HepG2 (cell line): ENCODE results near the gene SOX13. TPM values are rescaled to one million over a fixed set of nuclear protein-coding genes. Genes with fewer than 3 reads are reported as not detected.

Experiments used
- CCDC6 ChIP-seq: sonication (generic); formaldehyde crosslinking; IDR thresholded peaks from 2 replicates; pipeline ENCODE4 v1.8.1; 2022; ENCODE audit warnings: mild to moderate bottlenecking, missing genetic modification reagents, moderate library complexity
- FOXO1 ChIP-seq: sonication (generic); formaldehyde crosslinking; IDR thresholded peaks from 2 replicates; pipeline ENCODE4 v1.4.0; 2020; ENCODE audit warnings: missing genetic modification reagents
- GFI1 ChIP-seq: sonication (generic); formaldehyde crosslinking; IDR thresholded peaks from 2 replicates; pipeline ENCODE4 v1.5.0; 2020; ENCODE audit warnings: missing genetic modification reagents, mild to moderate bottlenecking, borderline replicate concordance
- MEIS2 ChIP-seq: sonication (generic); formaldehyde crosslinking; IDR thresholded peaks from 2 replicates; pipeline ENCODE4 v1.9.0; 2021; ENCODE audit warnings: mild to moderate bottlenecking, missing genetic modification reagents
- RAD21 ChIP-seq: fragments of 450-650 bp; formaldehyde crosslinking; IDR thresholded peaks from 2 replicates; pipeline ENCODE4 v1.5.0; 2020; ENCODE audit warnings: mild to moderate bottlenecking
- RARG ChIP-seq: sonication (generic); formaldehyde crosslinking; IDR thresholded peaks from 2 replicates; pipeline ENCODE4 v1.4.0; 2020; ENCODE audit warnings: low read depth, mild to moderate bottlenecking, missing genetic modification reagents
- SOX6 ChIP-seq, 2 experiments: fragments of 450-650 bp in 1 of 2; sonication (generic) in 1 of 2; formaldehyde crosslinking in 1 of 2; IDR thresholded peaks; 2 replicates each; pipeline versions ENCODE4 v1.4.0 to v1.6.1; 2017 to 2020; ENCODE audit warnings: antibody characterized with exemption in 1 of 2, mild to moderate bottlenecking in 1 of 2, missing genetic modification reagents in 1 of 2
- SP2 ChIP-seq: sonication (generic); formaldehyde crosslinking; IDR thresholded peaks from 2 replicates; pipeline ENCODE4 v1.5.1; 2020; ENCODE audit warnings: mild to moderate bottlenecking, missing genetic modification reagents
- XBP1 ChIP-seq: sonication (generic); formaldehyde crosslinking; IDR thresholded peaks from 2 replicates; pipeline ENCODE4 v1.5.0; 2020; ENCODE audit warnings: missing genetic modification reagents
- ZBTB20 ChIP-seq: sonication (generic); formaldehyde crosslinking; IDR thresholded peaks from 2 replicates; pipeline ENCODE4 v1.8.1; 2023; ENCODE audit warnings: missing genetic modification reagents, low read depth, mild to moderate bottlenecking, borderline replicate concordance
- ZFP36 ChIP-seq: fragments of 150-350 bp; IDR thresholded peaks from 2 replicates; pipeline ENCODE4 v1.6.1; 2018; ENCODE audit warnings: borderline replicate concordance, low read length, low read depth; ENCODE audit not compliant: partially characterized antibody
- polyA plus RNA-seq, 8 experiments: library from polyadenylated mRNA; depleted of rRNA in 3 of 8; stranded (reverse) in 7 of 8; unstranded in 1 of 8; fragments of >200 nt; fragmentation: Illumina TruSeq in 4 of 8; extraction: Trizol in 4 of 8; gene quantifications; 2 replicates each; pipeline versions ENCODE4 v1.2.1 to v1.2.3, GENCODE V29; 2011 to 2016; ENCODE audit warnings: low read depth in 4 of 8, missing spikeins in 1 of 8, mixed read lengths in 1 of 8; ENCODE audit not compliant: insufficient read depth in 1 of 8
- total RNA-seq, 5 experiments: library from RNA; depleted of rRNA; stranded (reverse); fragments of >200 nt; fragmentation: Illumina TruSeq; extraction: Trizol; gene quantifications; 2 replicates each; pipeline ENCODE4 v1.2.3, GENCODE V29; 2016; ENCODE audit warnings: low read depth in 1 of 5
- TF ChIP-seq, protein P1 (sequence below): sonication (generic); formaldehyde crosslinking; IDR thresholded peaks from 2 replicates; pipeline ENCODE4 v1.4.0; 2020; ENCODE audit warnings: missing genetic modification reagents
- TF ChIP-seq, protein P2 (sequence below): sonication (generic); formaldehyde crosslinking; IDR thresholded peaks from 2 replicates; pipeline ENCODE4 v1.4.0; 2020; ENCODE audit warnings: missing genetic modification reagents, borderline replicate concordance
- TF ChIP-seq, protein P3 (sequence below): IDR thresholded peaks from 2 replicates; pipeline ENCODE4 v1.6.1; 2018; ENCODE audit warnings: missing genetic modification reagents
- TF ChIP-seq, protein P4 (sequence below): sonication (generic); formaldehyde crosslinking; IDR thresholded peaks from 2 replicates; pipeline ENCODE4 v1.8.0; 2022; ENCODE audit warnings: mild to moderate bottlenecking, missing genetic modification reagents, moderate library complexity
- TF ChIP-seq, protein P5 (sequence below): sonication (generic); formaldehyde crosslinking; IDR thresholded peaks from 2 replicates; pipeline ENCODE4 v1.4.0; 2020; ENCODE audit warnings: mild to moderate bottlenecking, missing genetic modification reagents
- TF ChIP-seq, protein P6 (sequence below): sonication (generic); formaldehyde crosslinking; IDR thresholded peaks from 2 replicates; pipeline ENCODE4 v1.4.0; 2020; ENCODE audit warnings: missing genetic modification reagents, borderline replicate concordance
- TF ChIP-seq, protein P7 (sequence below): sonication (generic); formaldehyde crosslinking; IDR thresholded peaks from 2 replicates; pipeline ENCODE4 v1.5.0; 2020; ENCODE audit warnings: missing genetic modification reagents, mild to moderate bottlenecking, borderline replicate concordance

Gene SOX13
- total and polyA plus RNA-seq, 2 of the 13 experiments (the other 11 are each of a cell fraction or from before 2014, with no cell fraction given) = 13.3 to 15.8 TPM

DNA sequence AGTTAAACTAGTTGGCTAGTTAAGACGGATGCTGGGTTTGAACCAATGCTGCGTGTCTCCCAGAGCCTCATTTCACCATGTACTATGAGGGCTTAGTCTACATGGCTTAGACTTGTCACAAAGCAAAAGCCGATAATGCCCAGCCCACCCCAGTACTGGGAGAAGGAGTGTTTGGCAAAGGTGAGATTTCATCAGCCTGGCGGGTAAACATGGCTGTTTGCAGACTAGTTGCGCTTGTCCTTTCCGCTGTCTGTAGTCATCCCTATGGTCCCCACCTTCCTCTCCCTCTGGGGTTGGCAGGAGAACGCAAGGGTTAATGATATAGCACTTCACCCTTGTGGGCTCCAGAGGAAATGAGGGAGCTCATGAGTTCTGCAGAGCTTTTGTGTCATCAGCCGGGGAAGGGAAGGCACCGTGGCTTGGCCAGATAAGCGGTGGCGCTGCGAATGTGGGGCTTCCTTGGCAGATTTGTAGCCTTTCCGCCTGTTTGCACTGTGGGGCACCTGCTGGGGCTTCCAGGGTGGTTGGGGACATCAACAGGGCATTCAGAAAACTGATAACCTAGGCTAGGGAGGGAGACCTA lies 29.2 kb downstream of the SOX13 start (continued):
- TF ChIP-seq, protein P1, sequence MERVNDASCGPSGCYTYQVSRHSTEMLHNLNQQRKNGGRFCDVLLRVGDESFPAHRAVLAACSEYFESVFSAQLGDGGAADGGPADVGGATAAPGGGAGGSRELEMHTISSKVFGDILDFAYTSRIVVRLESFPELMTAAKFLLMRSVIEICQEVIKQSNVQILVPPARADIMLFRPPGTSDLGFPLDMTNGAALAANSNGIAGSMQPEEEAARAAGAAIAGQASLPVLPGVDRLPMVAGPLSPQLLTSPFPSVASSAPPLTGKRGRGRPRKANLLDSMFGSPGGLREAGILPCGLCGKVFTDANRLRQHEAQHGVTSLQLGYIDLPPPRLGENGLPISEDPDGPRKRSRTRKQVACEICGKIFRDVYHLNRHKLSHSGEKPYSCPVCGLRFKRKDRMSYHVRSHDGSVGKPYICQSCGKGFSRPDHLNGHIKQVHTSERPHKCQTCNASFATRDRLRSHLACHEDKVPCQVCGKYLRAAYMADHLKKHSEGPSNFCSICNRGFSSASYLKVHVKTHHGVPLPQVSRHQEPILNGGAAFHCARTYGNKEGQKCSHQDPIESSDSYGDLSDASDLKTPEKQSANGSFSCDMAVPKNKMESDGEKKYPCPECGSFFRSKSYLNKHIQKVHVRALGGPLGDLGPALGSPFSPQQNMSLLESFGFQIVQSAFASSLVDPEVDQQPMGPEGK (CRISPR knock-in tag) = peak; percentile 80
- TF ChIP-seq FOXO1 (CRISPR knock-in tag) (peak; percentile 82), ZFP36 (no peak), CCDC6 (peak; percentile 76; the same call in 1 of the 2 replicates), MEIS2 (peak; percentile 39; the same call in 1 of the 2 replicates), GFI1 (CRISPR knock-in tag) (peak; percentile 45; the same call in 1 of the 2 replicates), SP2 (CRISPR knock-in tag) (no peak), RAD21 (CRISPR knock-in tag) (peak; percentile 22; the same call in 1 of the 2 replicates), SOX6 (IDR thresholded peaks at IDR 0.05) (no peak), SOX6 (CRISPR knock-in tag; IDR thresholded peaks at IDR 0.05) (peak; percentile 73), XBP1 (CRISPR knock-in tag) (no peak), RARG (no peak), ZBTB20 (CRISPR knock-in tag) (0 out of 2 replicates have a peak, but pooled peaks have one; percentile 32)
- TF ChIP-seq, protein P2, sequence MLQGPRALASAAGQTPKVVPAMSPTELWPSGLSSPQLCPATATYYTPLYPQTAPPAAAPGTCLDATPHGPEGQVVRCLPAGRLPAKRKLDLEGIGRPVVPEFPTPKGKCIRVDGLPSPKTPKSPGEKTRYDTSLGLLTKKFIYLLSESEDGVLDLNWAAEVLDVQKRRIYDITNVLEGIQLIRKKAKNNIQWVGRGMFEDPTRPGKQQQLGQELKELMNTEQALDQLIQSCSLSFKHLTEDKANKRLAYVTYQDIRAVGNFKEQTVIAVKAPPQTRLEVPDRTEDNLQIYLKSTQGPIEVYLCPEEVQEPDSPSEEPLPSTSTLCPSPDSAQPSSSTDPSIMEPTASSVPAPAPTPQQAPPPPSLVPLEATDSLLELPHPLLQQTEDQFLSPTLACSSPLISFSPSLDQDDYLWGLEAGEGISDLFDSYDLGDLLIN (CRISPR knock-in tag) = no peak
- TF ChIP-seq, protein P3, sequence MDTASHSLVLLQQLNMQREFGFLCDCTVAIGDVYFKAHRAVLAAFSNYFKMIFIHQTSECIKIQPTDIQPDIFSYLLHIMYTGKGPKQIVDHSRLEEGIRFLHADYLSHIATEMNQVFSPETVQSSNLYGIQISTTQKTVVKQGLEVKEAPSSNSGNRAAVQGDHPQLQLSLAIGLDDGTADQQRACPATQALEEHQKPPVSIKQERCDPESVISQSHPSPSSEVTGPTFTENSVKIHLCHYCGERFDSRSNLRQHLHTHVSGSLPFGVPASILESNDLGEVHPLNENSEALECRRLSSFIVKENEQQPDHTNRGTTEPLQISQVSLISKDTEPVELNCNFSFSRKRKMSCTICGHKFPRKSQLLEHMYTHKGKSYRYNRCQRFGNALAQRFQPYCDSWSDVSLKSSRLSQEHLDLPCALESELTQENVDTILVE (CRISPR knock-in tag) = peak; percentile 57
- TF ChIP-seq, protein P4, sequence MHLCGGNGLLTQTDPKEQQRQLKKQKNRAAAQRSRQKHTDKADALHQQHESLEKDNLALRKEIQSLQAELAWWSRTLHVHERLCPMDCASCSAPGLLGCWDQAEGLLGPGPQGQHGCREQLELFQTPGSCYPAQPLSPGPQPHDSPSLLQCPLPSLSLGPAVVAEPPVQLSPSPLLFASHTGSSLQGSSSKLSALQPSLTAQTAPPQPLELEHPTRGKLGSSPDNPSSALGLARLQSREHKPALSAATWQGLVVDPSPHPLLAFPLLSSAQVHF (CRISPR knock-in tag) = no peak
- TF ChIP-seq, protein P5, sequence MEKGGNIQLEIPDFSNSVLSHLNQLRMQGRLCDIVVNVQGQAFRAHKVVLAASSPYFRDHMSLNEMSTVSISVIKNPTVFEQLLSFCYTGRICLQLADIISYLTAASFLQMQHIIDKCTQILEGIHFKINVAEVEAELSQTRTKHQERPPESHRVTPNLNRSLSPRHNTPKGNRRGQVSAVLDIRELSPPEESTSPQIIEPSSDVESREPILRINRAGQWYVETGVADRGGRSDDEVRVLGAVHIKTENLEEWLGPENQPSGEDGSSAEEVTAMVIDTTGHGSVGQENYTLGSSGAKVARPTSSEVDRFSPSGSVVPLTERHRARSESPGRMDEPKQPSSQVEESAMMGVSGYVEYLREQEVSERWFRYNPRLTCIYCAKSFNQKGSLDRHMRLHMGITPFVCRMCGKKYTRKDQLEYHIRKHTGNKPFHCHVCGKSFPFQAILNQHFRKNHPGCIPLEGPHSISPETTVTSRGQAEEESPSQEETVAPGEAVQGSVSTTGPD (CRISPR knock-in tag) = peak; percentile 47; the same call in 1 of the 2 replicates
- TF ChIP-seq, protein P6, sequence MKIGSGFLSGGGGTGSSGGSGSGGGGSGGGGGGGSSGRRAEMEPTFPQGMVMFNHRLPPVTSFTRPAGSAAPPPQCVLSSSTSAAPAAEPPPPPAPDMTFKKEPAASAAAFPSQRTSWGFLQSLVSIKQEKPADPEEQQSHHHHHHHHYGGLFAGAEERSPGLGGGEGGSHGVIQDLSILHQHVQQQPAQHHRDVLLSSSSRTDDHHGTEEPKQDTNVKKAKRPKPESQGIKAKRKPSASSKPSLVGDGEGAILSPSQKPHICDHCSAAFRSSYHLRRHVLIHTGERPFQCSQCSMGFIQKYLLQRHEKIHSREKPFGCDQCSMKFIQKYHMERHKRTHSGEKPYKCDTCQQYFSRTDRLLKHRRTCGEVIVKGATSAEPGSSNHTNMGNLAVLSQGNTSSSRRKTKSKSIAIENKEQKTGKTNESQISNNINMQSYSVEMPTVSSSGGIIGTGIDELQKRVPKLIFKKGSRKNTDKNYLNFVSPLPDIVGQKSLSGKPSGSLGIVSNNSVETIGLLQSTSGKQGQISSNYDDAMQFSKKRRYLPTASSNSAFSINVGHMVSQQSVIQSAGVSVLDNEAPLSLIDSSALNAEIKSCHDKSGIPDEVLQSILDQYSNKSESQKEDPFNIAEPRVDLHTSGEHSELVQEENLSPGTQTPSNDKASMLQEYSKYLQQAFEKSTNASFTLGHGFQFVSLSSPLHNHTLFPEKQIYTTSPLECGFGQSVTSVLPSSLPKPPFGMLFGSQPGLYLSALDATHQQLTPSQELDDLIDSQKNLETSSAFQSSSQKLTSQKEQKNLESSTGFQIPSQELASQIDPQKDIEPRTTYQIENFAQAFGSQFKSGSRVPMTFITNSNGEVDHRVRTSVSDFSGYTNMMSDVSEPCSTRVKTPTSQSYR (CRISPR knock-in tag) = no peak
- TF ChIP-seq, protein P7, sequence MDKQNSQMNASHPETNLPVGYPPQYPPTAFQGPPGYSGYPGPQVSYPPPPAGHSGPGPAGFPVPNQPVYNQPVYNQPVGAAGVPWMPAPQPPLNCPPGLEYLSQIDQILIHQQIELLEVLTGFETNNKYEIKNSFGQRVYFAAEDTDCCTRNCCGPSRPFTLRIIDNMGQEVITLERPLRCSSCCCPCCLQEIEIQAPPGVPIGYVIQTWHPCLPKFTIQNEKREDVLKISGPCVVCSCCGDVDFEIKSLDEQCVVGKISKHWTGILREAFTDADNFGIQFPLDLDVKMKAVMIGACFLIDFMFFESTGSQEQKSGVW (CRISPR knock-in tag) = no peak
